Panc1 (cell line): ENCODE measurements around the gene FSHR. TPM values are rescaled to one million over a fixed set of nuclear protein-coding genes. Genes with fewer than 3 reads are reported as not detected.

ENCODE experiments used
- ATAC-seq: fragments of 200-7000 bp; cut with Tn5 transposase; 2 replicates; pipeline ENCODE4 v1.9.1; 2020; ENCODE audit warnings: mild to moderate bottlenecking, moderate library complexity
- BruUV-seq: library from RNA; stranded (reverse); fragments of 400-500 nt; replicated peaks from 2 replicates; lab custom pipeline; 2021; lab: Mats Ljungman, UMichigan
- CTCF ChIA-PET: fragments of 300-600 bp; sonication (Branson Sonifier 250); formaldehyde crosslinking; loops from one replicate; lab custom pipeline; 2022; ENCODE audit warnings: antibody characterized with exemption; lab: Charles Lee
- POLR2A ChIA-PET: fragments of 300-600 bp; sonication (Branson Sonifier 250); formaldehyde crosslinking; loops from one replicate; lab custom pipeline; 2022; ENCODE audit warnings: antibody characterized with exemption; lab: Charles Lee
- DNase-seq: peaks from one replicate; pipeline ENCODE4 v3.0.0-alpha.2; 2010; ENCODE audit warnings: low read depth, low spot score
- H3K27ac ChIP-seq: 2 replicates; pipeline ENCODE4 v1.5.1; 2011; ENCODE audit warnings: mild to moderate bottlenecking, low read length, inconsistent platforms
- H3K27me3 ChIP-seq: fragments of 200-500 bp; sonication (Bioruptor generic); 2 replicates; pipeline ENCODE4 v1.6.0; 2014; ENCODE audit warnings: low read length, inconsistent platforms; ENCODE audit not compliant: control insufficient read depth, insufficient read depth
- H3K36me3 ChIP-seq: fragments of 200-500 bp; sonication (Bioruptor generic); 2 replicates; pipeline ENCODE4 v1.5.1; 2014; ENCODE audit warnings: inconsistent platforms, mild to moderate bottlenecking, low read length, moderate library complexity; ENCODE audit not compliant: control insufficient read depth, insufficient read depth
- H3K4me1 ChIP-seq: 2 replicates; pipeline ENCODE4 v1.5.1; 2011; ENCODE audit warnings: inconsistent platforms, mild to moderate bottlenecking, low read length, moderate library complexity; ENCODE audit not compliant: control insufficient read depth, insufficient read depth
- H3K4me3 ChIP-seq, 2 experiments: 2 replicates each; pipeline ENCODE4 v1.5.1; 2011 to 2012; ENCODE audit warnings: low read depth in 2 of 2, low read length in 2 of 2, mild to moderate bottlenecking in 2 of 2, inconsistent platforms in 1 of 2, moderate library complexity in 1 of 2
- H3K9me3 ChIP-seq: fragments of 200-500 bp; sonication (Bioruptor generic); 2 replicates; pipeline ENCODE4 v1.5.1; 2014; ENCODE audit warnings: low read depth, mild to moderate bottlenecking, inconsistent platforms, low read length, moderate library complexity; ENCODE audit not compliant: control insufficient read depth, insufficient read depth
- CTCF ChIP-seq: fragments of 450-650 bp; IDR thresholded peaks from 2 replicates; pipeline ENCODE4 v1.5.1; 2017; ENCODE audit warnings: mild to moderate bottlenecking
- POLR2AphosphoS5 ChIP-seq: IDR thresholded peaks from 2 replicates; pipeline ENCODE4 v1.6.1; 2012; ENCODE audit warnings: mild to moderate bottlenecking, low read depth, low read length, moderate library complexity
- REST ChIP-seq, 2 experiments: IDR thresholded peaks; 2 replicates each; pipeline ENCODE4 v1.6.1; 2011 to 2012; ENCODE audit warnings: low read depth in 2 of 2, control low read depth in 1 of 2, low read length in 1 of 2, mild to moderate bottlenecking in 1 of 2, moderate library complexity in 1 of 2; ENCODE audit not compliant: insufficient read depth in 1 of 2
- SIN3A ChIP-seq: IDR thresholded peaks from 2 replicates; pipeline ENCODE4 v1.6.1; 2012; ENCODE audit warnings: low read depth, mild to moderate bottlenecking, low read length, moderate library complexity, borderline replicate concordance; ENCODE audit not compliant: insufficient read depth
- TCF7L2 ChIP-seq: IDR thresholded peaks from 2 replicates; pipeline ENCODE4 v1.6.1; 2011; ENCODE audit warnings: mild to moderate bottlenecking, low read depth, low read length, inconsistent platforms
- in situ Hi-C: cut with HindIII; loops from 2 replicates; pipeline ENCODE4 v1.10.0; 2016; ENCODE audit warnings: low sequenced_read_pairs, low pct_unique_long_range_greater_than_20kb
- intact Hi-C: fragments of 100-400 bp; cut with micrococcal nuclease; formaldehyde crosslinking; loops from one replicate; pipeline ENCODE4 v1.10.0; 2022; ENCODE audit not compliant: unreplicated experiment
- total RNA-seq: library from RNA; stranded (reverse); gene quantifications from one replicate; pipeline ENCODE4 v1.2.1, GENCODE V29; 2021; ENCODE audit not compliant: unreplicated experiment

FSHR gene
- total RNA-seq, 1 experiment from 2014 or later: not detected

- no peaks in the 10 kb centered on the region for H3K27me3 ChIP-seq
- POLR2A ChIA-PET: no interaction called here
- intact Hi-C loops (no loop called here), in situ Hi-C loops (no loop called here)
- H3K4me3 ChIP-seq: no peak overlapping the region
- no TSS peak for BruUV-seq
- no peaks in the 10 kb centered on the region for H3K4me1 ChIP-seq
- no peaks in the 10 kb centered on the region for H3K36me3 ChIP-seq
- no peaks in the 10 kb centered on the region for H3K9me3 ChIP-seq
- TF ChIP-seq REST (IDR thresholded peaks at IDR 0.05; ENCODE audit: insufficient read depth in 1 of 2, low read depth in 2 of 2, low read length in 1 of 2) (no peak), POLR2AphosphoS5 (no peak), SIN3A (no peak), CTCF (no peak), TCF7L2 (no peak)
- CTCF ChIA-PET: no interaction called here
- DNase-seq (no peak), ATAC-seq (no peak)
- no peak overlapping the region for H3K27ac ChIP-seq
These were observed 173.5 kb downstream of the FSHR start for GRCh38 chr2:48980846-48981245.

GRCh38 chr2:48979691-48980090 lies 174.6 kb downstream of the FSHR start:
- BruUV-seq: no TSS peak
- POLR2A ChIA-PET: no interaction called here
- CTCF ChIA-PET: no interaction called here
- in situ Hi-C loops (no loop called here), intact Hi-C loops (no loop called here)
- no peak for ATAC-seq
- DNase-seq: no peak
- no peaks in the 10 kb centered on the region for H3K4me1 ChIP-seq
- H3K4me3 ChIP-seq: no peak overlapping the region
- TF ChIP-seq CTCF: no peak
- TF ChIP-seq SIN3A: no peak
- no peak for TF ChIP-seq POLR2AphosphoS5
- no peak for TF ChIP-seq REST (IDR thresholded peaks at IDR 0.05; ENCODE audit: insufficient read depth in 1 of 2, low read depth in 2 of 2, low read length in 1 of 2)
- no peak for TF ChIP-seq TCF7L2
- H3K36me3 ChIP-seq: no peaks in the 10 kb centered on the region
- H3K9me3 ChIP-seq: no peaks in the 10 kb centered on the region
- no peaks in the 10 kb centered on the region for H3K27me3 ChIP-seq
- no peak overlapping the region for H3K27ac ChIP-seq
